ENCODE measurements around the gene SPAG5.

SPAG5 gene

GRCh38 chr17:28623696-28624095, 24.9 kb upstream of the SPAG5 start:
- Histone ChIP-seq H3K4me3 (ENCODE audit: extremely low read depth, insufficient read depth, low read length, poor library complexity, severe bottlenecking) (no peak overlapping the region), H3K4me1 (ENCODE audit: control insufficient read depth, insufficient read depth, low read length, poor library complexity, severe bottlenecking) (no peaks in the 10 kb centered on the region), H3K36me3 (ENCODE audit: control insufficient read depth, insufficient read depth, low read length) (peaks cover 95% of the 10 kb centered on the region), H3K9me3 (ENCODE audit: control insufficient read depth, low read length) (no peaks in the 10 kb centered on the region), H3K27ac (ENCODE audit: low read depth, low read length, severe bottlenecking) (no peak overlapping the region)
- WGBS, 2 experiments (ENCODE audit: insufficient coverage in 2 of 2): 100% methylated on average over 3 to 4 of the region's 4 CpGs

GRCh38 chr17:28622186-28622585, 23.4 kb upstream of the SPAG5 start:
- H3K4me3 ChIP-seq (ENCODE audit: extremely low read depth, insufficient read depth, low read length, poor library complexity, severe bottlenecking): no peak overlapping the region
- peaks cover 94% of the 10 kb centered on the region for H3K36me3 ChIP-seq (ENCODE audit: control insufficient read depth, insufficient read depth, low read length)
- no peaks in the 10 kb centered on the region for H3K9me3 ChIP-seq (ENCODE audit: control insufficient read depth, low read length)
- H3K4me1 ChIP-seq (ENCODE audit: control insufficient read depth, insufficient read depth, low read length, poor library complexity, severe bottlenecking): no peaks in the 10 kb centered on the region
- WGBS, 2 experiments (ENCODE audit: insufficient coverage in 2 of 2): 90% methylated on average over 2 of the region's 3 CpGs; no CpG with 5 or more reads in 1 of the 2 experiments
- H3K27ac ChIP-seq (ENCODE audit: low read depth, low read length, severe bottlenecking): no peak overlapping the region

- Histone ChIP-seq H3K4me1 (ENCODE audit: control insufficient read depth, insufficient read depth, low read length, poor library complexity, severe bottlenecking) (no peaks in the 10 kb centered on the region), H3K9me3 (ENCODE audit: control insufficient read depth, low read length) (no peaks in the 10 kb centered on the region), H3K4me3 (ENCODE audit: extremely low read depth, insufficient read depth, low read length, poor library complexity, severe bottlenecking) (no peak overlapping the region), H3K36me3 (ENCODE audit: control insufficient read depth, insufficient read depth, low read length) (peaks cover 96% of the 10 kb centered on the region), H3K27ac (ENCODE audit: low read depth, low read length, severe bottlenecking) (no peak overlapping the region)
- WGBS, 2 experiments (ENCODE audit: insufficient coverage in 2 of 2): 89 to 90% methylated on average over 2 of the region's 2 CpGs
Measured at GRCh38 chr17:28620010-28620409, 21.2 kb upstream of the SPAG5 start.

- H3K9me3 ChIP-seq (ENCODE audit: control insufficient read depth, low read length): no peaks in the 10 kb centered on the region
- H3K27ac ChIP-seq (ENCODE audit: low read depth, low read length, severe bottlenecking): no peak overlapping the region
- no peak overlapping the region for H3K4me3 ChIP-seq (ENCODE audit: extremely low read depth, insufficient read depth, low read length, poor library complexity, severe bottlenecking)
- 100% methylated on average over 1 of the region's 3 CpGs for WGBS, 2 experiments (ENCODE audit: insufficient coverage in 2 of 2)
- no peaks in the 10 kb centered on the region for H3K4me1 ChIP-seq (ENCODE audit: control insufficient read depth, insufficient read depth, low read length, poor library complexity, severe bottlenecking)
- H3K36me3 ChIP-seq (ENCODE audit: control insufficient read depth, insufficient read depth, low read length): peaks cover 94% of the 10 kb centered on the region
Measured at GRCh38 chr17:28618464-28618863, 19.6 kb upstream of the SPAG5 start.

- no peak overlapping the region for H3K4me3 ChIP-seq (ENCODE audit: extremely low read depth, insufficient read depth, low read length, poor library complexity, severe bottlenecking)
- no peaks in the 10 kb centered on the region for H3K9me3 ChIP-seq (ENCODE audit: control insufficient read depth, low read length)
- 90 to 97% methylated on average over 5 to 6 of the region's 7 CpGs for WGBS, 2 experiments (ENCODE audit: insufficient coverage in 2 of 2)
- no peaks in the 10 kb centered on the region for H3K4me1 ChIP-seq (ENCODE audit: control insufficient read depth, insufficient read depth, low read length, poor library complexity, severe bottlenecking)
- peaks cover 94% of the 10 kb centered on the region for H3K36me3 ChIP-seq (ENCODE audit: control insufficient read depth, insufficient read depth, low read length)
- no peak overlapping the region for H3K27ac ChIP-seq (ENCODE audit: low read depth, low read length, severe bottlenecking)
Measured at GRCh38 chr17:28616281-28616680, 17.5 kb upstream of the SPAG5 start.

- Histone ChIP-seq H3K36me3 (ENCODE audit: control insufficient read depth, insufficient read depth, low read length) (peaks cover 94% of the 10 kb centered on the region), H3K4me1 (ENCODE audit: control insufficient read depth, insufficient read depth, low read length, poor library complexity, severe bottlenecking) (no peaks in the 10 kb centered on the region), H3K9me3 (ENCODE audit: control insufficient read depth, low read length) (no peaks in the 10 kb centered on the region), H3K27ac (ENCODE audit: low read depth, low read length, severe bottlenecking) (no peak overlapping the region), H3K4me3 (ENCODE audit: extremely low read depth, insufficient read depth, low read length, poor library complexity, severe bottlenecking) (no peak overlapping the region)
- WGBS, 2 experiments (ENCODE audit: insufficient coverage in 2 of 2): 97 to 100% methylated on average over 3 of the region's 4 CpGs
Measured at GRCh38 chr17:28615260-28615940, 16.6 kb upstream of the SPAG5 start.

GRCh38 chr17:28613931-28614381, 15.1 kb upstream of the SPAG5 start, which contains the start of gene RSKR:
RSKR (minus strand) TSS chr17:28614185; CDS start chr17:28614161, 24 bp downstream.
- Histone ChIP-seq H3K4me1 (ENCODE audit: control insufficient read depth, insufficient read depth, low read length, poor library complexity, severe bottlenecking) (no peaks in the 10 kb centered on the region), H3K9me3 (ENCODE audit: control insufficient read depth, low read length) (no peaks in the 10 kb centered on the region), H3K27ac (ENCODE audit: low read depth, low read length, severe bottlenecking) (peak within 1 kb of the TSS; percentile 48), H3K4me3 (ENCODE audit: extremely low read depth, insufficient read depth, low read length, poor library complexity, severe bottlenecking) (no peak within 1 kb of the TSS), H3K36me3 (ENCODE audit: control insufficient read depth, insufficient read depth, low read length) (peaks cover 94% of the 10 kb centered on the region)
- WGBS, 2 experiments (ENCODE audit: insufficient coverage in 2 of 2): 83 to 89% methylated on average over 2 to 5 of the region's 5 CpGs

GRCh38 chr17:28612936-28613872, 14.4 kb upstream of the SPAG5 start:
- peak overlapping the region; percentile 48 for H3K27ac ChIP-seq (ENCODE audit: low read depth, low read length, severe bottlenecking)
- no peaks in the 10 kb centered on the region for H3K9me3 ChIP-seq (ENCODE audit: control insufficient read depth, low read length)
- WGBS, 2 experiments (ENCODE audit: insufficient coverage in 2 of 2): 78 to 86% methylated on average over 3 to 4 of the region's 6 CpGs
- peaks cover 94% of the 10 kb centered on the region for H3K36me3 ChIP-seq (ENCODE audit: control insufficient read depth, insufficient read depth, low read length)
- H3K4me3 ChIP-seq (ENCODE audit: extremely low read depth, insufficient read depth, low read length, poor library complexity, severe bottlenecking): no peak overlapping the region
- no peaks in the 10 kb centered on the region for H3K4me1 ChIP-seq (ENCODE audit: control insufficient read depth, insufficient read depth, low read length, poor library complexity, severe bottlenecking)

- Histone ChIP-seq H3K9me3 (ENCODE audit: control insufficient read depth, low read length) (no peaks in the 10 kb centered on the region), H3K36me3 (ENCODE audit: control insufficient read depth, insufficient read depth, low read length) (peaks cover 92% of the 10 kb centered on the region), H3K27ac (ENCODE audit: low read depth, low read length, severe bottlenecking) (no peak overlapping the region), H3K4me3 (ENCODE audit: extremely low read depth, insufficient read depth, low read length, poor library complexity, severe bottlenecking) (no peak overlapping the region), H3K4me1 (ENCODE audit: control insufficient read depth, insufficient read depth, low read length, poor library complexity, severe bottlenecking) (no peaks in the 10 kb centered on the region)
- WGBS, 2 experiments (ENCODE audit: insufficient coverage in 2 of 2): 88 to 100% methylated on average over 1 to 2 of the region's 2 CpGs
Measured at GRCh38 chr17:28612531-28612930, 13.7 kb upstream of the SPAG5 start.

- Histone ChIP-seq H3K9me3 (ENCODE audit: control insufficient read depth, low read length) (no peaks in the 10 kb centered on the region), H3K4me3 (ENCODE audit: extremely low read depth, insufficient read depth, low read length, poor library complexity, severe bottlenecking) (no peak overlapping the region), H3K36me3 (ENCODE audit: control insufficient read depth, insufficient read depth, low read length) (peaks cover 88% of the 10 kb centered on the region), H3K4me1 (ENCODE audit: control insufficient read depth, insufficient read depth, low read length, poor library complexity, severe bottlenecking) (no peaks in the 10 kb centered on the region), H3K27ac (ENCODE audit: low read depth, low read length, severe bottlenecking) (no peak overlapping the region)
- 91 to 97% methylated on average over 7 to 8 of the region's 8 CpGs for WGBS, 2 experiments (ENCODE audit: insufficient coverage in 2 of 2)
Measured at GRCh38 chr17:28610376-28610775, 11.6 kb upstream of the SPAG5 start.

Measured in mesodermal cell (in vitro differentiated cells).